IPS-NIHi11 (cell line): Measurements from ENCODE around the gene DDX53.

Experiments used
- DNase-seq: peaks from one replicate; pipeline ENCODE4 v3.0.0; 2012; ENCODE audit warnings: mixed read lengths, low spot score

The DDX53 gene

DNA sequence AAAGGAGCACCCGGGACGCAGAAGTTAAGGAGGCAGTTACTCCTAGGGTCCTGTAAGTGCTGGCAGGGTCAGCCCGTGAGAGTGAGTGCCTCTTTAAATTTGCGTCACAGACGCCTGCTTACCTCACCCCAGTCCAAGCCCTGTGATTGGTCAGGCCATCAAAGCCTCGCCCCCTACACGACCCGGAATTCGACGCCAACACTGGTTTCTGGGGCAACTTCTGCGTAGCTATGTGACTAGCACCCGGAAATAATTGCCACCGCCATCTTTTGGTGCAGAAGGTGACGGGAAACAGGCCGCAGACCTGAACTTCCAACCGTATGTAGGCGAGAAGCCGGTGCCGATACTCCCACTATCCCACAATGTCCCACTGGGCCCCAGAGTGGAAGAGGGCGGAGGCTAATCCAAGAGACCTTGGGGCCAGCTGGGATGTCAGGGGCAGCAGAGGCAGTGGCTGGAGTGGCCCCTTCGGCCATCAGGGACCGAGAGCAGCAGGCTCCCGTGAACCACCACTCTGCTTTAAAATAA, at the start of gene DDX53:
DDX53 (plus strand) TSS at position 265 of the 528 bp plus-strand sequence; CDS start at position 363, 98 bp downstream.
- no peak for DNase-seq

DNA sequence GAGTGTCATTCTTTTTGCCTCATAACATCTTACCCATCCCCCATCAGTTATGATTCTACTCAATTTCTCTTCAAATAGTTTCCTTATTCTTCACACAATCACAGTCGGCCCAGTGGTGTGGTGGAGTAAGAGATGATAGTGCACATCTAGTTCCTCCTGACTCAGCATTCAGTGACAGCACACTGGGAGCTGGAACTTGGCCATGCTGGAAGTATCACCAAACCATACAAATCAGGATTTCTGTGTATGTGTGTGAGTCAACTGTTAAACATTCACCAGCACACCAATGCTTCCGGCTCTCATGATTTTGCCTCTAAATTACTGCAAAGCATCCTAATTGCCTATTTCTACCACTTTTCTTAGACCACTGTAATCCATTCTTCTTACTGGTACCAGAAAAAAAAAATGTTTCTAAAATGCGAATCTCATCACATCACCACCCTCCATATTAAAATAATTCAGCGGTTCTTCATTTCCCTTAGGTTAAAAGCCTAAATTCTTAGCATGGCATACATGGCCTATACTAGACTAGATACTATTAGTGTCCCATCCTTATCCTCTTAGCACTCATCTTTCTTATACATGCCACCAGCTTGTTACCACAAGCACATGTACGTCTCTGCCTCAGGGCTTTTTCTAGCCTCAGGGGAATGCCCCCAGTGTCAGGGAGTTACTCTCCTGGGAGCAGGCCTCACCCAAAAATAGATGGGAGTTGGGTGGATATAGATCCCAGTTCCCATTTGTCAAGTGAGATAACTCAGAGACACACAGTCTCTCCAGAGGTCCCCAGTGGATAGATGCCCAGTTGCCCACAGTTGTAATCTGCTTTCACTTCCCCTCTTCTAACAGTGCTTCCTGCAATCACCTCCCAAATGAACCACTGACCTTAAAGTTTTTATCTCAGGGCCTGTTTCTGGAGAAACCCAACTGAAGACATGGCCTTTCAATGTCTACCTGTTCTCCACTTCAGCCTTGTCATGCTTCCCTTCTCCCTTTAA, 49.2 kb upstream of the DDX53 start:
- no peak for DNase-seq

DNA sequence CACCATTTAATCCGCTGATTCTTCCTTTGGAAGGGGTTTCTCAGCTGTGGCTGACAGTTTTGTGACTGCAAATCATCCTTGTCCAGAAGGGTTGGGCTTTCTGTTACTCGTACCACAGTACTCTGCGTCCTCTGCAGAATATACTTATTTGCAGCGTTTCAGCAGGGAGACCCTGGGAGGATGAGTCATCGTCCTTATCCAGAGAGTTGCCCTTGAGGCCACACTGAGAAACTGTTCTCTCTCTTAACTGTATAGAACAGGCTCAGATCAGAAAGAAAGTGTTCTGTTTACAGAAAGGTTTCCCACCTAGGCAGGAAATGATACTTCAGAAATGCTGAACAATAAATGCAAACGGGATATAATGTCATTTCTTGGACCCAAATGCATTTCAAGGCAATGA, 47.8 kb upstream of the DDX53 start:
- DNase-seq, result no peak

DNA sequence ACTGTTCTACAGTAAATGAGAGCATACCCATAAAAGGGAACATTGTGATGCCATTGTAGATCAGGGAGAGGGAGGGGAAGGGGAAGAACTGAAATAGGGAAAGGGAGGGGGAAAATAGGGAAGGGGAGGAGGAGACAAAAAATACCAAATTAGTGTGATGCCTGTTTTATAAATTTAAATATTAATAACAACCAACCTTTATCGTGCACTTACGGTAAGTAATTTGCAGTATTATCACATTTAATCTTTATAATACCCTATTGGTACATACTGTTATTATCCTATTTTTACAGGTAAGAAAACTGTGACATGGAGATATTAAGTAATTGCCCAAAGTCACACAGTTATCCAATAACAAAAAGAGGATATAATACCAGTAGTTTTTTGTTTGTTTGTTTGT, 41.5 kb upstream of the DDX53 start:
- DNase-seq, result no peak

DNA sequence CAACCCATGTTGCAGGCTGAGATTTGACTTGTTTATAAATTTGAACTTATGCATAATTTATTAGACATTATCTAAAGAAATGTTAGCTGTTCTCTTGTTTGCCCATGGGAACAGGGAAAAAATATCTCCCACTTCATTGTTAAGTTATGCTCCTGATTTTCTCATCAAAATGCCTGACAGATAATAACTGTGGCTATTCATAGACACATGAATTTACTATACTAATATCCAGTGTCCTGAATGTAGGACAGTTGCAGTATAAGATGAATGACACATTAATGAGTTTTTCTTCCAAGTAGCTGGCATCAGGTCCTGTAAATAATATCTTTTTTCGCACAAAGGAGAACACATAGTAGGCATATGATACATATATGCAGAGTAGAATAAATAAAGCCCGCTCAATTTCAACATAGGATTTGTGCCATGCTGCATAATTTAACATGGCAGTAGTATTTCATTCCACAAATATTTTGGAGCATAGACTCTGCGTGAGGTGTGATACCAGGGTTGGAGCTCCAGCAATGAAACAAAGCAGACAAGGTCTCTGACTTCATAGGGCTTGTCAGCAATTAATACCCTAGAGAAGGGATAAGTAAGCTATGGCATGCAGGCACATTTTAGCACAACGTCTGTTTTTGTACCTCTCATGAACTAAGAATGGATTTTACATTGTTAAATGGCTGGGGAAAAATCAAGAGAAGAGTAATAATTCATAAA, 40.4 kb upstream of the DDX53 start:
- no peak for DNase-seq

DNA sequence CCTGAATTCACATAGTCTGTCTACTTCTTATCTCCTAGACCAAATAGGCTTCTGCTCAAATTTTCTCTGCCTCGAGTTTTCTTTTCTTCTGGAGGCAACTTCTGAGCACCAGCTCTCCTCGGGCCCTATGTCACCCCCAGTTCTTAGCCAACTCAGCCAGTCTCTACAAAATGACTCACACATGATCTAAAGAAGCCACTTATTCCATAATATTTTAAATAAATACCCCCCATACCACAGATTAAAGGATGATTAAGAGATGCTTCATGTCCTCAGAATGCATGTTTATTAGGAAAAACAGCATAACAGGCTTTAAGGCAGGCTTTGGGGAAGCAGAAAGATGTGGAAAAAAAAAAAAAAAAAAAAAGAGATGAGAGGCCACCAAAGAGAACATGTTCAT, 36.6 kb upstream of the DDX53 start:
- DNase-seq, result no peak

DNA sequence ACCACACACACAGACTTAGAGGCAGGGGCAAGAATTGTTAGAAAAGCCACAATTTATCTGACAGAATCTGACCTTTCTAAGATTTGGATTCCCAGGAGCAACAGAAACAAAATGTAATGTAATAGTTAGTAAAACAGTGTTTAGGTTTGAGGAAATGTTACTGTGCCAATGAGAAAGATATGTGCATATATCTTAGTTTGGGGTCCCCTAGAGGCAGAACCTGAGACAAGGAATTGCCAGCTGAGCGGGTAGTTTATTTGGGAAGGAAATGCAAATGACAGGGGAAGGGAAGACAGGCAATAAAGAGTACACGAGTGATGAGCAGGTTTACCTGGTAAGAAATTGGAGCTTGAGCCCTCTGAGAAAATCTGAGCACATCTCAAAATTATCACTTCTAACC, 31.3 kb upstream of the DDX53 start:
- peak; percentile 3 for DNase-seq

DNA sequence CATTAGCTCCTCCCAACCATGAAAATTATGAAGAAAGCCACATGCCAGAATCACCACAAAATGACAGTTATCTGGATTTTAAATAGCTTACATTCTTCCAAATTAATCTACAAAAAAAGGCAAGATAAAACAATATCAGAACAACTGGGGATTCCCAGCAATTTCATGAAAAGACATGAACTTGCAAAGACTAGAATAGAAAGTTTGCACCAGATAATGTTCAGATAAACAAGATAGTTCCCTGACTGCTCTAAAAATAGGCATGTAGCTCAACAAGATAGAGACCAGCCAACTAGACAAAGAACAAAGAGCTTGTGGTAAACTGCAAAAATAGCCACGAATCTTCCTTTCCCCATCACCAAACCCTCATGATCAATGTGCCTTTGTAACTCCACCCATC, 30.3 kb upstream of the DDX53 start:
- DNase-seq, result no peak

DNA sequence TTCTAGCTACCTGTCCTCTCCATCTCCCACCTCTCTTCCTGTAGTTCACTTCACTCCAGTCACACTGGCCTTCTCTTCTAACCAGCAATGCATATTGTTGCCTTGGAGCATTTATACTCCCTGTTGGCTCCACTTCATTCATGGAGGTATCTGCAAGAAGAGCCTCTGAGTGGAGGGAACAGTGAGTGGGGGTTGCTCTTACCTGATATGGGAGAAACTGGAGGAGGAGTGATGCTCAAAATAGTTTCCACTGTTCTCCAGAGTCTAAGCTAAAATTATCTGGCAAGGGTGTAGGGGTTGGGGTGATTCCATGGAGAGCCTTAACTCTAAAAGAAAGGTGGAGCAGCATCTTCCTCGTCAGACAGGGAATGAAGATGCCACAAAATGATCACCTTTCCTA, 28.9 kb upstream of the DDX53 start:
- no peak for DNase-seq

DNA sequence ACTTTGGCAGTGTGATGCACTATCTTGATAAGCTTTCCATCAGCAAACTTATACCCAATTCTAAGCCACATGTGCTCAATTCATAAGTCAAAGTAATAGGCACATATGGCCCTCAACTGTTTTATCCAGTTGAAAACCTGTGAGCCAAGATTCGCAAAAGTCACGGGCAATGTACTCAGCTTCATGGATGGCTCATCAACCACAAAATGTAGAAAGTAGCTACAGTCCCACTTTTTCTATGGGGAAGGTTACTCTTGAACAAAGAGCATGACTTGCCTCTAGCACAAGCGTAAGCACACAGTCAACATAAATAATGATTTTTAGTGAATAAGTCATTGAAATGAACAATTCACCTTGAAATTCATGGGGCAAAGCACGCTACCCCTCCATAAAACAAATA, 25.1 kb upstream of the DDX53 start:
- no peak for DNase-seq

DNA sequence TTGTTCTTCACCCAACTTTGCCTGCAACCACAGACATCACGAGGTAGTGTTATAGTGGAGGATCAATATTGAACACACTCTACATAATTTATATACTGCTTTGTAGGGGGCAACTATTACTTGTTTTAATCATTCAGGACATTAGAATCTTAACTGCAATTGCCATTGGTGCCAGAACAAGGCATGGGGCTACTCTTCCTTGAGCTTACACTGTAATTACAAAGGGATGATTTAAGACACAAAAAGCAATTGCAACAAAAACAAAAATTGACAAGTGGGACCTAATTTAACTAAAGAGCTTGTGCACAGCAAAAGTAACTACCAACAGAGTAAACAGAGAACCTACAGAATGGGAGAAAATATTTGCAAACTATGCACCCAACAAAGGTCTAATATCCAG, 24.0 kb upstream of the DDX53 start:
- DNase-seq, result no peak

DNA sequence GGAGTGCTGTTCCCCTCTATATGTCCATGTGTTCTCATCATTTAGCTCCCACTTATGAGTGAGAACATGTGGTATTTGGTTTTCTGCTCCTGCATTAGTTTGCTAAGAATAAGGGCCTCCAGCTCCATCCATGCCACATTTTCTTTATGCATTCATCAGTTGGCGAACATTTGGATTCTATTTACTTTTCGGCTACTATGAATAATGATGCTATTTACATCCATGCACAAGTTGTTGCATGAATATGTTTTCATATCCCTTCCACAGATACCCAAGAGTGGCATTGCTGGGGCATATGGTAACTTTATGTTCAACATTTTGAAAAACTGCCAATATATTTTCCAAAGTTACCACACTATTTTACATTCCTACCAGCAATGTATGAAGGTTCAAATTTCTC, 13.8 kb upstream of the DDX53 start:
- DNase-seq, result no peak

DNA sequence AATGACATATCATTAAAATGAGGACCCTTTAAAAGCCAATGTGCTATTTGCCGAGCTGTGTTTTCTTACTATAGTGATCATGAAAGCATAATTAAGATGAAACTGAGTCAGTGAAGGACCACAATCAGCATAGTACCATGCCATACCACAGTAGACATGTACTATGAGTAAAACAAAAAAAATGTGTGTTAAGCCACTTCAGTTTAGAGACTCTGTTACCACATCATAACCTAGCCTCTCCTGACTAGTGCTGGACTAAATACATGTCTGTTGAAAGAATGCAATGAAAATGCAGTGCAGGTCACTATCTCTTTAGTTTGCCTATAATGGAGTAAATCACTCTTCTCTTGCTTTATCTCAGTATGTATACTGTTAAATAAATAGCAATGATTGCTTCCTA, 12.3 kb upstream of the DDX53 start:
- no peak for DNase-seq

DNA sequence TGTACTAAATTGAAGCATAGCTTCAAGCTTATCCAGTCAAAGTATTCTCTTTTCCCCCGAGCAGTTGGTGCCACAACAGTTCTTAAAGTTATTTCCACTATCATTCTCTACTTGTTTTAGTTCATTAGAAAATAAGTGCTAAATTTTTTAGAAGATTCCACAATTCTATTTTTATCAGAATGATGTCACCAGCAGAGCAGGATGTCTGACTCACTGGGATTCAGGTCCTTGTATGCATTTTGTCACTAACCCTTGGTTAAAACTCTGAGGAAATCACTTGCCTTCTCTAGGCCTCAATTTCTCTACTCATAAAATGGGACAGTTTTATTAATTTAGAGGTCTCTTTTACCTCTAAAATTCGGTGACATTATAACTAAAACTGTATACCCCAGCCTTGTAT, 3.4 kb downstream of the DDX53 start:
- DNase-seq, result no peak

DNA sequence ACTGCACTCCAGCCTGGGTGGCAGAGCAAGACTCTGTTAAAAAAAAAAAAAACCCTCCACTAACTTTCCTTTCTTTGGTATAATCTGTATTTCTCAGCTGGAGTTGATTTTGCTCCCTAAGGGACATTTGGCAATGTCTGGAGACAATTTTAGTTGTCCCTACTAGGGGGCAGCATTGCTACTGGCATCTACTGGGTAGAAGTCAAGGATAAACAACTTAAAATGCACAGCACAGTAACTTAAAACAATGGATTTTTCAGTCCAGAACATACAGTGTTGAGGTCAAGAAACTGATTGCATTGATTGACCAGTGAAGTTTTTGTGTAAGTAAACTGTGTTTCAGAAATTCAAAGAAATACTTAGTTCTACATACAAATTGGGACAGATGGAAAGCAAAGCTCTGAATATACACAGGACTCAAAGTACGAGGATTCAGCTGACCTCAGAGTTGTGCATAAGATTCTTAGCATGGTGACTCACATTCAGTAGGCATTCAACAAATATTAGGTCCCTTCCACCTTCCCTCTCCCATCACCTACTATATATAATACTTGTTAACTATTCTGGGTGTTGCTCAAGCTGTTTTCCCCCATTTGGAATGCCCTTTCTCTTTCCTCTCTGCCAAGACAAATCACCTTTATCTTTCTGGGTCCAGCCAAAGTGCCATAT, 8.8 kb downstream of the DDX53 start:
- DNase-seq, result peak; percentile 16

DNA sequence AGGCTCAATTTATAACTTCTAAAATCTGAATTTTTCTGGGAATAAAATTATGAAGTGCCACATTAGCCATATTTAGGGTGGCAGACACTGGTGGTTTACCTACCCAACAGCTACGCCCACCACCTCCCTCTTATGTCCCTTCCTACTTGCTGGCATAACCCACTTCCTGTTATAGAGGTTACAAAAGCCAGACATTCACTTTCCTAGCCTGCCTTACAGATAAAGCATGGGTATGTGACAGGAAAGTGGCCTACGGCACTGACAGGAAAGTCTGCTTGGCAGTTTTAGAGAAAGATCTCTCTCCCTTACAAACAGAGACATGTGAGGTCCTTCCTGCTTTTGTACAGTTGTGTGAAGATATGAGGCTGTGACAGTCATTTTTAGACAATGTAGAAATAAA, 12.4 kb downstream of the DDX53 start:
- no peak for DNase-seq

DNA sequence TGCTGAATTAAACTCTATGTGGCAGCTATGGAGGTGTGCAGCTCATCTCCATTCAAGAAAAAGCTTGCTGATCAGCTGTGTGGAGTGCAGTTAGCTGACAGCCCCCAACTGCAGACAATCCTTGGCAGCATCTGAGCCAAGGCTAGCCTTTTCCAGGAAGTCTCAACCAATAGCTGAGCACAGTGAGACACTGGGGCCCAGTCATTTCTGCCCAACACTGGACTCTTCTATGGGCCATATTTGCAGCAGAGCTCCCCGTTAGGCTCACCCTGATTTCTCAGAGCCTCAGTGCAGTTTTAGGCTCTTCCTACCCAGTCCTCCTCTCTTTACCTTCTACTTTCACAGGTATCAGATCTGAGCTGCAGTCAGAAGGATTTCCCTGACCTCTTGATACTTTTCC, 12.9 kb downstream of the DDX53 start:
- DNase-seq, result no peak

DNA sequence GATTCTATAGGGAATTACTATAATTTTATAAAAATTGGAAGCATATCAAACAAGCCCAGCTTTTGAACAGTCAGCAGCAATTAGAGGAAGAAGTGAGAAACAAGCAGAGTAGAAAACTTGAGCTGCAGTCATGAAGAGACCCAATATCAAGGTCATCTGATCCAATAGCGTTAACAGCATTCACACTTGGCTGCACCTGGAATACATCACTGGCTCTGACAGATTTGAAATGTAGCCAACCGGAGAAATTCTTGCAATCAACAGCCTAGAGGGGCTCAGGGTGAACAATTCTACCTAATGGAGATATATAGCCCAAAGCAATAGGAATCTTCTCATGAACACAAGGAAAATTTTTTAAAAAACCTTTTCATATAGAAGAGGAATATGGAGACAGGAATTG, 13.6 kb downstream of the DDX53 start:
- no peak for DNase-seq

DNA sequence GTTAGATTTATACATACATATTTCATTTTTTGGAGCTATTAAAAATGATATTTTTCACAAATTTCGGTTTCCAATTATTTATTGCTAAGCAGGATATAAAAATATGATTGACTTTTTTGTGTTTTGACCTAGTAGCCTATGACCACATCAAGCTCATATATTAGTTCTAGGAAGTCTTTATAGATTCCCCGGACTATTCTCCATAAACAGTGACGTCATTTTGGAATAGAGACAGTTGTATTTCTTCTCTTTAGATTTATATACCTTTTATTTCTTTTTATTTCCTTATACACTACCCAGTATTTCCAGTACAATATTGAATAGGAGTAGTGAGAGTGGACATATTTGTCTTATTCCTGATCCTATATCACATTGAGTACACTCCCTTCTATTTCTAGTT, 31.8 kb downstream of the DDX53 start:
- DNase-seq, result no peak

DNA sequence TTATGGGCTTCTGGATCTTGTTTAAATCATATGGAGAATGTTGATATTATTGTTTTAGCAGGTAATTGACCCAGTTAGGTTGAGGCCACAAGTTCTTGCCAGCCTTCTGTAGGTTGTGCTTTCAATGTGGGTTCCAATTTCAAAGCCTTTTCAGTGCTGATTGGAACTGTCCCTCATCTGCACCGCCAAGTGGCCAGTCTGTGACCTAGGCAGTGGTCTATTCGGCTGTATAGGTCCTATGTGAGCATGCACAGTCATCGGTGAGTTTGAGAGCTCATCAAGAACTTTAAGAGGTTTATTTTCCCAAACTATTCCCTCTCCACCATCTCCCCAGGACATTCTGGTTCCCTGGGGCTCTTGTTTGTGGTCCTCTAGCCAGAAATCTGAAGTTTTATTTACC, 35.7 kb downstream of the DDX53 start:
- DNase-seq, result peak; percentile 11

DNA sequence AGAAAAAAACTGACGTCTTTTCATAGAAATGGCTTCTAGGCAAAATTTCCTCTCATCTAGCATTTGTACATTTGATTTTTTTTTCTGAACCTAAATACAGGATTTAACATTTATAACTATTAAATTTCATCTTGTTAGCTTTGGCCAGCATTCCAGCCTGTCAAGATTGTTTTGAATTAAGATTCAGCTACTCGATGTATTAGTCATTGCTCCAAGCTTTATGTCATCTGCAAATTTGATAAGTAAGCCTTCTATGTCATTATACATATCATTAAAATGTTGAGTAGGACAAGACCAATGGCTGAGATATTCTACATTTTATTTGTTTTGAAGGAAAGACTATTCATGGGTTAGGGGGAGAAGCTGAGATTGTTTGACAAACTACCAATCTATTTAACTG, 46.7 kb downstream of the DDX53 start:
- DNase-seq, result no peak

DNA sequence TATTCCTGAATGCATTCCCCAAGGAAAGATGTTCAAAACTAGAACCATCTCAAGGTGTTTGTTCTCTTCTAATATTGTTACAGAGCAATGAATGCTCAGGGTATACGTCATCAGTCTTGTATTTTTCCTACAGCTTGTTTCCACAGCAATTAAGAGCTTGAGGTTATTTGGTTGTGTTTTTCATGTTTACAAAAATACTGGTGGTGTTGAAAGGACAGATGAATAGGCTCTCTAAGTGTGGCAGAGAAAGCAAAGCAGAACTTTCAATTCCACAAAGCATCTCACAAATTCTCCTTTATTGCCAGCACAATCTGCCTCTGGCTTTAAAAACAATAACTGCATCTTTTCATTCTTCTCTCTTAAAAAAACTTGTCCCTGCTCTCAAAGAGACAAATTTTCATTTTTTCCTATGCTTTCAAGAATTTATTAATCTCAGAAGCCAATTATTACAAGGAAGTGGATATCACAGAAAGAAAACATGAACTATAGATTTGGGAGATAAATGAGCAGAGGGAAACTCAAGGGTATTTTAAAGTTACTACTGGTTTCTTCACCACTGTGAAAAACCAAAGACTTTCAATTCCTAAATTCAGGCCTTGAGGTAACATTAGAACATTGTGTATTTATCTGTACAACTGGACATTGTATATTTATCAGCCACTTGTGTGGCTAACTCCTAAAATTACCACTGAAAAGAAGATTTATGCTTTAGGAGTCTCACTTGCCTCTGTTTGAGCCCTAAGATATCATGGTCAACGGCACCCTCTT, 49.2 kb downstream of the DDX53 start:
- no peak for DNase-seq
